Measurements from ENCODE around the gene GPR176. TPM values are rescaled to one million over a fixed set of nuclear protein-coding genes. Genes with fewer than 3 reads are reported as not detected.

GPR176 gene
- total RNA-seq, 4 donors from 2014 or later, result 1.6 to 11.8 (median 4.6) TPM

GRCh38 chr15:39963786-39964185 is 43.7 kb upstream of the GPR176 start:
- Histone ChIP-seq H3K4me1 (no peaks in the 10 kb centered on the region), H3K27me3 (no peaks in the 10 kb centered on the region), H3K27ac (no peak overlapping the region), H3K9me3 (no peaks in the 10 kb centered on the region), H3K36me3 (peaks cover 2 to 87% of the 10 kb centered on the region in 2 donors), H3K4me3 (no peak overlapping the region)
- WGBS, 2 donors (ENCODE audit: low coverage in 1 of 2), result 70 to 85% methylated on average over 2 of the region's 2 CpGs
- no peak for ATAC-seq
- no peak for TF ChIP-seq POLR2AphosphoS5 (IDR thresholded peaks at IDR 0.05)
- TF ChIP-seq POLR2A (IDR thresholded peaks at IDR 0.05), result no peak
- TF ChIP-seq EP300 (IDR thresholded peaks at IDR 0.05), result no peak
- TF ChIP-seq, protein P1, sequence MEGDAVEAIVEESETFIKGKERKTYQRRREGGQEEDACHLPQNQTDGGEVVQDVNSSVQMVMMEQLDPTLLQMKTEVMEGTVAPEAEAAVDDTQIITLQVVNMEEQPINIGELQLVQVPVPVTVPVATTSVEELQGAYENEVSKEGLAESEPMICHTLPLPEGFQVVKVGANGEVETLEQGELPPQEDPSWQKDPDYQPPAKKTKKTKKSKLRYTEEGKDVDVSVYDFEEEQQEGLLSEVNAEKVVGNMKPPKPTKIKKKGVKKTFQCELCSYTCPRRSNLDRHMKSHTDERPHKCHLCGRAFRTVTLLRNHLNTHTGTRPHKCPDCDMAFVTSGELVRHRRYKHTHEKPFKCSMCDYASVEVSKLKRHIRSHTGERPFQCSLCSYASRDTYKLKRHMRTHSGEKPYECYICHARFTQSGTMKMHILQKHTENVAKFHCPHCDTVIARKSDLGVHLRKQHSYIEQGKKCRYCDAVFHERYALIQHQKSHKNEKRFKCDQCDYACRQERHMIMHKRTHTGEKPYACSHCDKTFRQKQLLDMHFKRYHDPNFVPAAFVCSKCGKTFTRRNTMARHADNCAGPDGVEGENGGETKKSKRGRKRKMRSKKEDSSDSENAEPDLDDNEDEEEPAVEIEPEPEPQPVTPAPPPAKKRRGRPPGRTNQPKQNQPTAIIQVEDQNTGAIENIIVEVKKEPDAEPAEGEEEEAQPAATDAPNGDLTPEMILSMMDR (IDR thresholded peaks at IDR 0.05), result no peak

DNA sequence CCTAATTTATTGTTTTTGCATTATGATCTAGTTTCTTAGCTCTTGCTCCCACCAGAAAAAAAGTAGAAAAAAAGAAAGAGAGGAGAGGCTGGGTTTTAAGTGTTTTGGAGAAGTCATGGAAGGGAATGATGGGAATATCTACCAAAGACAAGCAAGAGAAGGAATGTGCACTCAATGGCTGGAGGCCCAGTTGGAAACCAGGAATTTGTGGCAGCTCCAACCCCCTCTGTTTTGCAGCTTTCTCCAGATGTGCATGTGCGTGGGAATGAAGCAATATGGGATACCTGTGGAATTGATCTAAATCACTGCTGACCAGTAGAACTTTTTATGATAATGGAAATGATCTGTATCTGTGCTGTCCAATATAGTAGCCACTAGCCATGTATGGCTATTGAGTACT is 41.0 kb upstream of the GPR176 start:
- H3K4me3 ChIP-seq, result no peak overlapping the region
- no peaks in the 10 kb centered on the region for H3K4me1 ChIP-seq
- H3K9me3 ChIP-seq, result no peaks in the 10 kb centered on the region
- TF ChIP-seq POLR2A (IDR thresholded peaks at IDR 0.05) (no peak), EP300 (IDR thresholded peaks at IDR 0.05) (no peak), POLR2AphosphoS5 (IDR thresholded peaks at IDR 0.05) (no peak)
- TF ChIP-seq, protein P1 (IDR thresholded peaks at IDR 0.05), result no peak
- ATAC-seq, result no peak
- no peak overlapping the region for H3K27ac ChIP-seq
- peaks cover 2 to 88% of the 10 kb centered on the region in 2 donors for H3K36me3 ChIP-seq
- WGBS, 2 donors (ENCODE audit: low coverage in 1 of 2), result 75 to 100% methylated on average over 1 of the region's 1 CpG
- no peaks in the 10 kb centered on the region for H3K27me3 ChIP-seq

- TF ChIP-seq EP300 (IDR thresholded peaks at IDR 0.05) (no peak), POLR2AphosphoS5 (IDR thresholded peaks at IDR 0.05) (no peak), POLR2A (IDR thresholded peaks at IDR 0.05) (no peak)
- TF ChIP-seq, protein P1 (IDR thresholded peaks at IDR 0.05), result no peak
- no peak overlapping the region for H3K27ac ChIP-seq
- no peak overlapping the region for H3K4me3 ChIP-seq
- no peaks in the 10 kb centered on the region for H3K4me1 ChIP-seq
- WGBS, 2 donors (ENCODE audit: low coverage in 1 of 2), result 86 to 89% methylated on average over 3 of the region's 3 CpGs
- no peaks in the 10 kb centered on the region for H3K9me3 ChIP-seq
- H3K27me3 ChIP-seq, result no peaks in the 10 kb centered on the region
- ATAC-seq, result no peak
- peaks cover 0 to 88% of the 10 kb centered on the region in 2 donors for H3K36me3 ChIP-seq
Observed at GRCh38 chr15:39960411-39960810, 40.3 kb upstream of the GPR176 start.

DNA sequence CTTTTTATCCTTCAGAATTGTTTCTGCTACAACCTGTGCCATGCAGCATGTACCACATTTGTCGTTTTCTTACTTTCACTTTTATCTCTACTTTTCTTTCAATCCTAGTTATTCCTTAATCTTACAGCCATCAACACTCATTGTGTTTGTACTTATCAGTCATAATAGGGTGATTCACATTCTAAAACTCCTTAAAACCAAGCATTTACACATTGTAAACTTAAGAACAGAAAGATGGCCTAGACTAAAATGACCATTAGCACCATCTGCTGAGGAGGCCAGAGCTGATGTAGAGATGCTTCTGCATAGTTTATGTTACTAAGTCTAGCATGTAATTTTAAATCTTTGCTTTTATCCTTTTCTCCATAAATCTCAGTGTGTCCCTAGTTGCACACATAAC is 39.3 kb upstream of the GPR176 start:
- H3K27ac ChIP-seq, result no peak overlapping the region

GRCh38 chr15:39957481-39957880 is 37.4 kb upstream of the GPR176 start:
- Histone ChIP-seq H3K4me1 (no peaks in the 10 kb centered on the region), H3K36me3 (peaks cover 0 to 100% of the 10 kb centered on the region in 2 donors), H3K27me3 (no peaks in the 10 kb centered on the region), H3K4me3 (no peak overlapping the region), H3K27ac (no peak overlapping the region), H3K9me3 (no peaks in the 10 kb centered on the region)
- TF ChIP-seq EP300 (IDR thresholded peaks at IDR 0.05) (no peak), POLR2AphosphoS5 (IDR thresholded peaks at IDR 0.05) (no peak), POLR2A (IDR thresholded peaks at IDR 0.05) (no peak)
- TF ChIP-seq, protein P1 (IDR thresholded peaks at IDR 0.05), result no peak
- no peak for ATAC-seq
- 25% methylated on average over 1 of the region's 1 CpG; no CpG with 5 or more reads in 1 of the 2 donors for WGBS, 2 donors (ENCODE audit: low coverage in 1 of 2)

More for the DNA sequence above, 39.3 kb upstream of the GPR176 start:
- Histone ChIP-seq H3K36me3 (peaks cover 0 to 90% of the 10 kb centered on the region in 2 donors), H3K9me3 (no peaks in the 10 kb centered on the region), H3K4me1 (no peaks in the 10 kb centered on the region), H3K4me3 (no peak overlapping the region), H3K27me3 (no peaks in the 10 kb centered on the region)
- ATAC-seq, result no peak
- 62 to 100% methylated on average over 1 of the region's 1 CpG for WGBS, 2 donors (ENCODE audit: low coverage in 1 of 2)
- TF ChIP-seq POLR2AphosphoS5 (IDR thresholded peaks at IDR 0.05) (no peak), POLR2A (IDR thresholded peaks at IDR 0.05) (no peak), EP300 (IDR thresholded peaks at IDR 0.05) (no peak)
- TF ChIP-seq, protein P1 (IDR thresholded peaks at IDR 0.05), result no peak
